Subcutaneous adipose tissue (tissue), 4 donors: Measurements from ENCODE around the gene AKNA. TPM values are rescaled to one million over a fixed set of nuclear protein-coding genes. Genes with fewer than 3 reads are reported as not detected.

Experiments
- total RNA-seq, 4 donors: library from RNA; depleted of rRNA; stranded (reverse); fragments of >200 nt; gene quantifications; one replicate each; pipeline ENCODE4 v1.1.0, GENCODE V29; 2016
- TF ChIP-seq, protein P1 (sequence below): fragments of 450-650 bp; IDR thresholded peaks from one replicate; pipeline ENCODE4 v1.5.1; 2016; ENCODE audit warnings: low read depth, mild to moderate bottlenecking, control low read depth, antibody characterized with exemption, moderate library complexity

The AKNA gene
- total RNA-seq, 4 donors from 2014 or later = 25.3 to 63.9 (median 52.6) TPM

GRCh38 chr9:114365194-114365593, 22.6 kb downstream of the AKNA start:
- TF ChIP-seq, protein P1, sequence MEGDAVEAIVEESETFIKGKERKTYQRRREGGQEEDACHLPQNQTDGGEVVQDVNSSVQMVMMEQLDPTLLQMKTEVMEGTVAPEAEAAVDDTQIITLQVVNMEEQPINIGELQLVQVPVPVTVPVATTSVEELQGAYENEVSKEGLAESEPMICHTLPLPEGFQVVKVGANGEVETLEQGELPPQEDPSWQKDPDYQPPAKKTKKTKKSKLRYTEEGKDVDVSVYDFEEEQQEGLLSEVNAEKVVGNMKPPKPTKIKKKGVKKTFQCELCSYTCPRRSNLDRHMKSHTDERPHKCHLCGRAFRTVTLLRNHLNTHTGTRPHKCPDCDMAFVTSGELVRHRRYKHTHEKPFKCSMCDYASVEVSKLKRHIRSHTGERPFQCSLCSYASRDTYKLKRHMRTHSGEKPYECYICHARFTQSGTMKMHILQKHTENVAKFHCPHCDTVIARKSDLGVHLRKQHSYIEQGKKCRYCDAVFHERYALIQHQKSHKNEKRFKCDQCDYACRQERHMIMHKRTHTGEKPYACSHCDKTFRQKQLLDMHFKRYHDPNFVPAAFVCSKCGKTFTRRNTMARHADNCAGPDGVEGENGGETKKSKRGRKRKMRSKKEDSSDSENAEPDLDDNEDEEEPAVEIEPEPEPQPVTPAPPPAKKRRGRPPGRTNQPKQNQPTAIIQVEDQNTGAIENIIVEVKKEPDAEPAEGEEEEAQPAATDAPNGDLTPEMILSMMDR = no peak

DNA sequence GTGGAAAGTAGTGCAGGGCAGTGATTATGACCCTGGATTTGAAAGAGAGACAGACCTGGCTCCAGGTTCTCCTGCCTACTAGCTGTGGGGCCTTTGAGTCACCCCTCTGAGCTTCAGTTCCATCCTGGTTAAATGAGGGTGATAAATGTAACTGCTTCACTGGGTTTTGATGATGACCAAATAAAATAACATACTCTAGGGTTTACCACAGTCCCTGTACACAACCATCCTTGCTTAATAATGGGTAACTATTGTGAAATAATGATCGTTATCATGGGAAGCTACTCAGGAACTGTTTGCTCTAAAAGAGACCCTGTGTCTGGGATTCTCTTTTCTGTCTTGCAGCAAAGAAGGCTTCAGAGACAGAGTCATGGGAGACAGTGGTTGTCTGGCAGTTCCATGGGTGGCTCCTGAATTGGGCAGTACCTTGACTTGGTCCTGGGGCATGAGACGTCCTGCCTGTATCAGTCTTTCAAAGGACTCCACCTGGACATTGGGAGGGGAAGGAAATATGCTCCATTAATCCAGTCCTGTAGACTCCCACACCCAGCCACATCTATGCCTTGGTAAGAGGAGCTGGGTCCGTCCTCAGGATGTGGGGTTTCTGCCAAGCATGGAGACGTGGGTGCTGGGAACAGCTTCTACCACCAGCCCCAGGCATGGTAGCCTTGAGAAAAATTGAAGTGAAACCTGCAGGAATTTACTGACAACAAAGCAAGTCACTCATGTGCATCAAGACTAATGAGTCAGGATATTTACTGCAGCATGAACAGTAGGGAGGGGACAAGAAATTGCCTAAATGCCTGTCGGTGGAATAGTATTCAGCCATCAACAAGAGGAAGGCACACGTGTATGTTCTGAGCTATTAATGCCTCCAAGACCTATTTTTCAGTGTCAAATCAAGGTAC, 23.4 kb downstream of the AKNA start:
- TF ChIP-seq, protein P1 = no peak

DNA sequence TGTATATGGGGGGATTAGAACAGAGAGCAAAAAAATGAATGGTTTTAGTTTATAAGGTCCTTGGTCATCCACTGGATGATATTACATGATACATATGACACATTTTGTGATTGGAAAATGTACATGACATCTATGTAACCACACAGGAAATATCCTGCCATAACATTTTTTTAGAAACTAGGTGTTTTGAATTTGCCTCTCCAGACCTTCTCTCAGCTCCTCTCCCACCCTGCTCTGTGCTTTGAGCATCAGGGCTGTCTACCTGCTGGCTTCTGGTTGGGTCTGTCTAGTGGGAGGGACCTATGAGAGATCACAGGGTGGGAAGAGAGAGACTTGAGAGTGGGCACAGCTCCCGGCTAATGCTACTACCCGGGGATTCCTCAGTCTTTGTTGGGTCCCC, 24.4 kb downstream of the AKNA start:
- TF ChIP-seq, protein P1 = no peak

DNA sequence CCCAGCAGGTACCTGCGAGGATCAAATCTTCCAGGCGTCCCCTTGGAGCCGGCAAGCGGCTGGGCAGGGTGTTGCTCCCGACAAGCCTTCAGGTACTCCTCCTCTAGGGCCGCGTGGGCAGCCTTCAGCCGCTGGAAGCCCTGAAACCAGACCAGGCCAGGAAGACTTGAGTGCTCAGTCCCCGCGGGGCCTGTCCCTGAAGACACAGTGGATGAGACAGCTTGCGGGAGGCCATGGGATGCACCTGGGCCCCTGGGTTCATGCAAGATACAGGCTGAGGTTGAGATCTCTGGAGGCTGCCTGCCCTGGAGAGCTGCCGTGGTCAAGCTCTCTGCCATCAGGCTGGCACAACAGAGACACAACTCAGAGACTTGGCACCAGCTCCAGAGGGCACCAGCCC, 25.4 kb downstream of the AKNA start:
- TF ChIP-seq, protein P1 = no peak

GRCh38 chr9:114361542-114361941, 26.2 kb downstream of the AKNA start:
- TF ChIP-seq, protein P1 = no peak

DNA sequence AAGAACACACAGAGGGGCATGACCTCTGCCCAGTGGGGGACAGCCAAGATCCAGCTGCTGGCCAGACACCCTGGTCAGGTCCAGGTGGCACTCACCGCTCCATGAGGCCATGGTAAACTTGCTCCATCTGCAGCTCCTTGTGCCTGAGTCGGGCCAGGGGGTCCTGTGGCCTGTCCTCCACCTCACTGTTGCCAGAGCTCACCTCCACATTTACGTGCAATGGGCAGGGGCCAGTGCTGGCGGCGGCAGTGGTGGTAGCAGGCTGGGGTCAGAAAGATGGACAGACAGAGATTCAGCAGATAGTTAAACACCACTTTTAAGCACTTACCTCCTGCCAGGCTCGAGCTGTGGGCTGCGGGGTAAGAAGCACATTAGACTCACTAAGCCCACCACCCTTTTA, 28.0 kb downstream of the AKNA start:
- TF ChIP-seq, protein P1 = no peak

GRCh38 chr9:114357911-114358328, 29.9 kb downstream of the AKNA start:
- TF ChIP-seq, protein P1 = no peak
